HEK293 (cell line): ENCODE data around the gene SLC9A5.

ENCODE experiments used
- GLIS1 ChIP-seq: fragments of 450-650 bp; formaldehyde crosslinking; IDR thresholded peaks from 2 replicates; pipeline ENCODE4 v1.5.1; 2016; ENCODE audit warnings: missing biosample characterization, missing genetic modification characterization
- GLIS2 ChIP-seq: fragments of 450-650 bp; formaldehyde crosslinking; IDR thresholded peaks from 2 replicates; pipeline ENCODE4 v1.5.1; 2016; ENCODE audit warnings: missing biosample characterization, missing genetic modification characterization
- KLF17 ChIP-seq: fragments of 450-650 bp; formaldehyde crosslinking; IDR thresholded peaks from 2 replicates; pipeline ENCODE4 v1.5.1; 2016; ENCODE audit warnings: missing biosample characterization, missing genetic modification characterization
- OVOL3 ChIP-seq: fragments of 450-650 bp; formaldehyde crosslinking; IDR thresholded peaks from 2 replicates; pipeline ENCODE4 v1.5.1; 2016; ENCODE audit warnings: missing biosample characterization, missing genetic modification characterization
- SETDB1 ChIP-seq: IDR thresholded peaks from one replicate; pipeline ENCODE4 v1.6.1; 2017; ENCODE audit warnings: mild to moderate bottlenecking, low read length, moderate library complexity, mixed read lengths; ENCODE audit not compliant: insufficient read length
- SP7 ChIP-seq: fragments of 450-650 bp; formaldehyde crosslinking; IDR thresholded peaks from 2 replicates; pipeline ENCODE4 v1.5.1; 2016; ENCODE audit warnings: missing biosample characterization, missing genetic modification characterization
- WT1 ChIP-seq: fragments of 450-650 bp; formaldehyde crosslinking; IDR thresholded peaks from 2 replicates; pipeline ENCODE4 v1.5.1; 2016; ENCODE audit warnings: missing biosample characterization, missing genetic modification characterization
- ZBTB1 ChIP-seq: fragments of 450-650 bp; formaldehyde crosslinking; IDR thresholded peaks from 2 replicates; pipeline ENCODE4 v1.5.1; 2016; ENCODE audit warnings: missing biosample characterization, missing genetic modification characterization
- ZBTB26 ChIP-seq: fragments of 450-650 bp; formaldehyde crosslinking; optimal IDR thresholded peaks from 2 replicates; pipeline ENCODE3; 2016; ENCODE audit warnings: missing biosample characterization, mild to moderate bottlenecking, missing genetic modification characterization
- ZBTB44 ChIP-seq: fragments of 450-650 bp; IDR thresholded peaks from 2 replicates; pipeline ENCODE4 v1.5.1; 2018; ENCODE audit warnings: missing biosample characterization, mild to moderate bottlenecking, missing genetic modification characterization
- ZFHX2 ChIP-seq: fragments of 450-650 bp; formaldehyde crosslinking; conservative IDR thresholded peaks from 2 replicates; pipeline ENCODE4 v1.5.1; 2016; ENCODE audit warnings: missing biosample characterization, missing genetic modification characterization
- ZFP37 ChIP-seq: fragments of 450-650 bp; formaldehyde crosslinking; IDR thresholded peaks from 2 replicates; pipeline ENCODE4 v1.5.1; 2016; ENCODE audit warnings: missing biosample characterization, missing genetic modification characterization
- ZFP69B ChIP-seq: fragments of 450-650 bp; formaldehyde crosslinking; IDR thresholded peaks from 2 replicates; pipeline ENCODE4 v1.5.1; 2016; ENCODE audit warnings: missing biosample characterization, missing genetic modification characterization
- ZNF146 ChIP-seq: fragments of 450-650 bp; formaldehyde crosslinking; IDR thresholded peaks from 2 replicates; pipeline ENCODE4 v1.5.1; 2016; ENCODE audit warnings: missing biosample characterization, missing genetic modification characterization
- ZNF2 ChIP-seq: fragments of 450-650 bp; formaldehyde crosslinking; IDR thresholded peaks from 2 replicates; pipeline ENCODE4 v1.5.1; 2016; ENCODE audit warnings: missing biosample characterization, missing genetic modification characterization
- ZNF221 ChIP-seq: fragments of 450-650 bp; formaldehyde crosslinking; IDR thresholded peaks from 2 replicates; pipeline ENCODE4 v1.5.1; 2017; ENCODE audit warnings: missing biosample characterization, missing genetic modification characterization, borderline replicate concordance
- ZNF26 ChIP-seq: fragments of 450-650 bp; formaldehyde crosslinking; IDR thresholded peaks from 2 replicates; pipeline ENCODE4 v1.5.1; 2016; ENCODE audit warnings: missing biosample characterization, missing genetic modification characterization
- ZNF280C ChIP-seq: fragments of 450-650 bp; formaldehyde crosslinking; IDR thresholded peaks from 2 replicates; pipeline ENCODE4 v1.5.1; 2016; ENCODE audit warnings: missing biosample characterization, missing genetic modification characterization
- ZNF394 ChIP-seq: fragments of 450-650 bp; formaldehyde crosslinking; IDR thresholded peaks from 2 replicates; pipeline ENCODE4 v1.5.1; 2016; ENCODE audit warnings: missing biosample characterization, missing genetic modification characterization, mild to moderate bottlenecking, moderate library complexity, borderline replicate concordance
- ZNF398 ChIP-seq: fragments of 450-650 bp; formaldehyde crosslinking; IDR thresholded peaks from 2 replicates; pipeline ENCODE4 v1.5.1; 2017; ENCODE audit warnings: missing biosample characterization, missing genetic modification characterization
- ZNF449 ChIP-seq: fragments of 450-650 bp; formaldehyde crosslinking; IDR thresholded peaks from 2 replicates; pipeline ENCODE4 v1.5.1; 2017; ENCODE audit warnings: missing biosample characterization, mild to moderate bottlenecking, missing genetic modification characterization, moderate library complexity
- ZNF548 ChIP-seq: fragments of 450-650 bp; formaldehyde crosslinking; IDR thresholded peaks from 2 replicates; pipeline ENCODE4 v1.5.1; 2016; ENCODE audit warnings: missing biosample characterization, missing genetic modification characterization
- ZNF610 ChIP-seq: fragments of 450-650 bp; formaldehyde crosslinking; IDR thresholded peaks from 2 replicates; pipeline ENCODE4 v1.5.1; 2016; ENCODE audit warnings: missing biosample characterization, missing genetic modification characterization, borderline replicate concordance
- ZNF629 ChIP-seq: fragments of 450-650 bp; formaldehyde crosslinking; IDR thresholded peaks from 2 replicates; pipeline ENCODE4 v1.5.1; 2017; ENCODE audit warnings: missing biosample characterization, missing genetic modification characterization
- ZNF692 ChIP-seq: fragments of 450-650 bp; formaldehyde crosslinking; IDR thresholded peaks from 2 replicates; pipeline ENCODE4 v1.5.1; 2016; ENCODE audit warnings: missing biosample characterization, missing genetic modification characterization
- ZNF791 ChIP-seq: fragments of 450-650 bp; formaldehyde crosslinking; IDR thresholded peaks from 2 replicates; pipeline ENCODE4 v1.5.1; 2016; ENCODE audit warnings: missing biosample characterization, missing genetic modification characterization
- ZNF830 ChIP-seq: fragments of 450-650 bp; IDR thresholded peaks from 2 replicates; pipeline ENCODE4 v1.5.0; 2018; ENCODE audit warnings: missing biosample characterization, missing genetic modification characterization, low read depth, mild to moderate bottlenecking, moderate library complexity

The SLC9A5 gene

GRCh38 chr16:67277294-67277998 lies 28.7 kb downstream of the SLC9A5 start (continued):
- peak; percentile 49; the same call in 1 of the 2 replicates for TF ChIP-seq ZNF449 (tag by site-specific recombination)
- no peak for TF ChIP-seq ZFP37 (tag by site-specific recombination)
- no peak for TF ChIP-seq ZNF830 (tag by site-specific recombination)
- no peak; the same call in 1 of the 2 replicates for TF ChIP-seq GLIS2
- TF ChIP-seq ZNF629 (tag by site-specific recombination) = no peak; the same call in 1 of the 2 replicates
- no peak for TF ChIP-seq ZNF26 (tag by site-specific recombination)
- TF ChIP-seq ZNF146 (tag by site-specific recombination) = no peak
- TF ChIP-seq OVOL3 (tag by site-specific recombination) = no peak
- 0 out of 2 replicates have a peak, but pooled peaks have one; percentile 14 for TF ChIP-seq ZNF394 (tag by site-specific recombination)
- TF ChIP-seq ZBTB26 (tag by site-specific recombination) = no peak
- TF ChIP-seq SETDB1 = no peak
- peak; percentile 55 for TF ChIP-seq WT1 (tag by site-specific recombination)
- no peak for TF ChIP-seq ZFHX2 (tag by site-specific recombination)
- TF ChIP-seq ZNF791 (tag by site-specific recombination) = no peak
- no peak for TF ChIP-seq ZNF548 (tag by site-specific recombination)
- TF ChIP-seq ZFP69B (tag by site-specific recombination) = peak; percentile 78; the same call in 1 of the 2 replicates
- no peak for TF ChIP-seq ZNF280C (tag by site-specific recombination)
- TF ChIP-seq ZBTB44 = no peak
- TF ChIP-seq GLIS1 (tag by site-specific recombination) = peak; percentile 60; the same call in 1 of the 2 replicates
- TF ChIP-seq ZNF2 = no peak
- TF ChIP-seq ZNF398 (tag by site-specific recombination) = peak; percentile 85
- TF ChIP-seq KLF17 (tag by site-specific recombination) = 0 out of 2 replicates have a peak, but pooled peaks have one; percentile 49
- TF ChIP-seq SP7 (tag by site-specific recombination) = 0 out of 2 replicates have a peak, but pooled peaks have one; percentile 31
- TF ChIP-seq ZBTB1 (tag by site-specific recombination) = no peak
- TF ChIP-seq ZNF610 (tag by site-specific recombination) = no peak
- TF ChIP-seq ZNF221 = no peak
- peak; percentile 97 for TF ChIP-seq ZNF692 (tag by site-specific recombination)
